ENCODE data around the gene PARP9.
"Not testable (repeated sequence)": the region's sequence is repeated elsewhere in the genome, so short reads cannot be mapped to it uniquely, and the experiment has no call there.

The PARP9 gene

GRCh38 chr3:122577409-122578031, 13.4 kb upstream of the PARP9 start, which contains the start of gene PARP15:
TSS of gene PARP15 (plus strand) at chr3:122577650. CDS start at chr3:122577668, 18 bp downstream.
- TF ChIP-seq, protein P1, sequence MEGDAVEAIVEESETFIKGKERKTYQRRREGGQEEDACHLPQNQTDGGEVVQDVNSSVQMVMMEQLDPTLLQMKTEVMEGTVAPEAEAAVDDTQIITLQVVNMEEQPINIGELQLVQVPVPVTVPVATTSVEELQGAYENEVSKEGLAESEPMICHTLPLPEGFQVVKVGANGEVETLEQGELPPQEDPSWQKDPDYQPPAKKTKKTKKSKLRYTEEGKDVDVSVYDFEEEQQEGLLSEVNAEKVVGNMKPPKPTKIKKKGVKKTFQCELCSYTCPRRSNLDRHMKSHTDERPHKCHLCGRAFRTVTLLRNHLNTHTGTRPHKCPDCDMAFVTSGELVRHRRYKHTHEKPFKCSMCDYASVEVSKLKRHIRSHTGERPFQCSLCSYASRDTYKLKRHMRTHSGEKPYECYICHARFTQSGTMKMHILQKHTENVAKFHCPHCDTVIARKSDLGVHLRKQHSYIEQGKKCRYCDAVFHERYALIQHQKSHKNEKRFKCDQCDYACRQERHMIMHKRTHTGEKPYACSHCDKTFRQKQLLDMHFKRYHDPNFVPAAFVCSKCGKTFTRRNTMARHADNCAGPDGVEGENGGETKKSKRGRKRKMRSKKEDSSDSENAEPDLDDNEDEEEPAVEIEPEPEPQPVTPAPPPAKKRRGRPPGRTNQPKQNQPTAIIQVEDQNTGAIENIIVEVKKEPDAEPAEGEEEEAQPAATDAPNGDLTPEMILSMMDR (conservative IDR thresholded peaks at IDR 0.05; ENCODE audit: low read length) = peak; percentile 5
- DNase-seq (ENCODE audit: low read depth) = no peak
- peak within 1 kb of the TSS; percentile 53 for H3K4me3 ChIP-seq (ENCODE audit: low read length)

GRCh38 chr3:122576174-122576940, 12.3 kb upstream of the PARP9 start:
- DNase-seq (ENCODE audit: low read depth) = no peak

GRCh38 chr3:122572940-122573412, 8.9 kb upstream of the PARP9 start:
- TF ChIP-seq, protein P1 (conservative IDR thresholded peaks at IDR 0.05; ENCODE audit: low read length) = no peak
- no peak for DNase-seq (ENCODE audit: low read depth)
- no peak overlapping the region for H3K4me3 ChIP-seq (ENCODE audit: low read length)

More at GRCh38 chr3:122576174-122576940, 12.3 kb upstream of the PARP9 start:
- TF ChIP-seq, protein P1 (conservative IDR thresholded peaks at IDR 0.05; ENCODE audit: low read length) = no peak
- no peak overlapping the region for H3K4me3 ChIP-seq (ENCODE audit: low read length)

- no peak overlapping the region for H3K4me3 ChIP-seq (ENCODE audit: low read length)
- no peak for DNase-seq (ENCODE audit: low read depth)
- TF ChIP-seq, protein P1 (conservative IDR thresholded peaks at IDR 0.05; ENCODE audit: low read length) = no peak
Observed at GRCh38 chr3:122568755-122569154, 4.7 kb upstream of the PARP9 start.

DNA sequence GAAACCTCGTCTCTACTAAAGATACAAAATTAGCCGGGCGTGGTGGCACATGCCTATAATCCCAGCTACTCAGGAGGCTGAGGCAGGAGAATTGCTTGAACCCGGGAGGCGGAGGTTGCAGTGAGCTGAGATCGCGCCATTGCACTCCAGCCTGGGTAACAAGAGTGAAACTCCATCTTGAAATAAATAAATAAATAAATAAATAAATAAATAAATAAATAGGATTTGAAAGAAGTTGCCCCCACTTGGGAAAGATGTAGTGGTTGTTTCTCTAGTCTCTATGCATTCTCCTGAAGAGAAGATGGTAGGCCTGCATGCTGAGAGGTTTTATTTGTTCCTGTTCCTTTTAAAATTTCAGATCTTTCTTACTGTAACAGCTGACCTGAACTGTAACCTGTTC, 4.0 kb upstream of the PARP9 start:
- not testable (repeated sequence) for H3K4me3 ChIP-seq (ENCODE audit: low read length); DNase-seq (ENCODE audit: low read depth)

DNA sequence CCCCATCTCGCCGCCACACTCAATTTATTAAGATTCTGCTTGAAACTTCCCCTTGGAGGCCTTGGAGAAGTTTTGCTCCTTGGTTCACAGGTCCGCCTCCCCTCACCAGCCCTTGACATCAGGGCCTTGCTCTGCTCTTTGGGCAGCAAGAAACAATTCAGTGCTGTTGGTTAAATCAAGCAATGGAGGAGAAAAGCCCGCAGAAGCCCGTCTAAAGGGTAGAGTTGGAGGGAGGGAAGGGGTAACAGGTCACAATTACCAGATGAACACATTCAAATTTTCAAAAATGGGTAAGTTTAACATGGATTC, 429 bp downstream of the PARP9 start:
- TF ChIP-seq, protein P1 (conservative IDR thresholded peaks at IDR 0.05; ENCODE audit: low read length) = no peak
- peak; percentile 23 for DNase-seq (ENCODE audit: low read depth)
- peak overlapping the region; percentile 80 for H3K4me3 ChIP-seq (ENCODE audit: low read length)

DNA sequence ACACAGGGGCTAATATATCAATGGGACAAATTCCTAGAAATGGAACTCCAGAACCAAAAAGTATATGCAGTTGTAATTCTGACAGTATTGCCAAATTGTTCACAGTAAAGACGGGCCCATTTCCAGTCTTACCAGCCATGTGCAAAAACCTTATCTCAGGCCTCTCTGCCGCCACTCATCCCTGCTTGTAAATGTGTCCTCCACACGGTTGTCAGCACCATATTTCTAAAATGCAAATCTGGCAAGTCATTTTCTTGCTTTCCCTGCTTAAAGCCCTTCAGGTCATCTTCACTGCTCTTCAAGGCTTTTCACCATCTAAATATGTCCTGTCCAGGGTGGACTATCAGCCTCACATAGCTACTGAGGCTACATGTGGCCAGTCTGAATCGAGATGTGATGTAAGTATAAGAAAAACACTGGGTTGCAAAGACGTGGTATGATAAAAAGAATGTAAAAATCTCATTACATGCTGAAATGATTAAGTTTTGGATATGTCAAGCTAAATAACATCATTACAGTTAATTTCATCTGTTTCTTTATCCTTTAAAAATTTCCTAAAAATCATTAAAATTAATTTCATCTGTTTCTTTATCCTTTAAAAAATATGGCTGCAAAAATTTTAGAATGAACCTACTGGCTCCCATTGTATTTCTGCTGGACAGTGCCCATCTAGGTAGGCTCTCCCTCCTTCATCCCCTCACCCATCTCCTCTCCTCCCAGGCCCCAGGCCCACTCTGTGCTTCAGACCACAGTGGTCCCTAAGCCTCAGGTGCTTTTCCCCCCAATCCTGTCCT, 980 bp downstream of the PARP9 start:
- peak; percentile 51 for DNase-seq (ENCODE audit: low read depth)
- peak overlapping the region; percentile 80 for H3K4me3 ChIP-seq (ENCODE audit: low read length)
- TF ChIP-seq, protein P1 (conservative IDR thresholded peaks at IDR 0.05; ENCODE audit: low read length) = no peak
